Mucosa of descending colon (tissue), 3 donors: ENCODE results near the gene FTCD. TPM values are rescaled to one million over a fixed set of nuclear protein-coding genes. Genes with fewer than 3 reads are reported as not detected.

Experiments
- ATAC-seq: fragments of 200-7000 bp; cut with Tn5 transposase; one replicate; pipeline ENCODE4 v1.9.1; 2020; ENCODE audit warnings: mild to moderate bottlenecking, moderate library complexity
- DNase-seq, 3 donors: peaks; one replicate each; pipeline ENCODE4 v3.0.0-alpha.2; 2020
- H3K36me3 ChIP-seq: fragments of 200-600 bp; one replicate; pipeline ENCODE4 v1.8.0; 2021; ENCODE audit warnings: low read depth, mild to moderate bottlenecking
- H3K4me1 ChIP-seq: fragments of 200-600 bp; one replicate; pipeline ENCODE4 v1.8.0; 2021; ENCODE audit warnings: low read depth, mild to moderate bottlenecking
- H3K4me3 ChIP-seq: fragments of 200-600 bp; one replicate; pipeline ENCODE4 v1.8.0; 2021; ENCODE audit warnings: mild to moderate bottlenecking
- H3K9me3 ChIP-seq: fragments of 200-600 bp; one replicate; pipeline ENCODE4 v1.8.0; 2021; ENCODE audit warnings: mild to moderate bottlenecking
- CTCF ChIP-seq: fragments of 200-600 bp; IDR thresholded peaks from one replicate; pipeline ENCODE4 v1.8.0; 2022; ENCODE audit warnings: antibody characterized with exemption, mild to moderate bottlenecking
- intact Hi-C, 2 donors: fragments of 100-400 bp; cut with DNase I in 1 of 2; cut with micrococcal nuclease in 1 of 2; formaldehyde crosslinking; loops; one replicate each; pipeline versions ENCODE4 v1.11.0 to v1.11.1; 2022; cut with DNase I, micrococcal nuclease
- total RNA-seq, 3 donors: library from RNA; stranded (reverse); fragmentation: NEBNext Ultra II Directional in 2 of 3; extraction: Animal tissue kit (Norgen Biotek cat#: 25700) in 2 of 3; gene quantifications; one replicate each; pipeline versions ENCODE4 v1.2.1 to v1.2.4, GENCODE V29; 2021 to 2023
- donor health status: DM: no; HTN: no; CAD: no; lungs with moderate emphysema.
- donor health status: DM: no; HTN: no; CAD: no.
- donor health status: DM: no; HTN: yes; CAD: no.

The FTCD gene
- total RNA-seq, 3 donors from 2014 or later: 0.36 to 2.1 TPM; not detected in 1

GRCh38 chr21:46129846-46130651, 25.3 kb downstream of the FTCD start:
- no peaks in the 10 kb centered on the region for H3K4me1 ChIP-seq
- ATAC-seq (no peak), DNase-seq (peak in 2 of 3 donors; percentile 13 to 34)
- H3K4me3 ChIP-seq: no peak overlapping the region
- H3K9me3 ChIP-seq: no peaks in the 10 kb centered on the region
- intact Hi-C loops: no loop called here
- H3K36me3 ChIP-seq: no peaks in the 10 kb centered on the region
- TF ChIP-seq CTCF: no peak

GRCh38 chr21:46128933-46129571, 26.3 kb downstream of the FTCD start:
- intact Hi-C loops: no loop called here
- H3K4me1 ChIP-seq: no peaks in the 10 kb centered on the region
- ATAC-seq (no peak), DNase-seq (peak in 2 of 3 donors; percentile 21 to 45)
- no peaks in the 10 kb centered on the region for H3K9me3 ChIP-seq
- H3K36me3 ChIP-seq: no peaks in the 10 kb centered on the region
- no peak overlapping the region for H3K4me3 ChIP-seq
- TF ChIP-seq CTCF: no peak

- intact Hi-C loops: no loop called here
Measured at GRCh38 chr21:46128106-46128932, 27.1 kb downstream of the FTCD start.

GRCh38 chr21:46127239-46128105, 27.9 kb downstream of the FTCD start:
- DNase-seq: peak in 1 of 3 donors; percentile 45
- no peaks in the 10 kb centered on the region for H3K4me1 ChIP-seq
- intact Hi-C loops: no loop called here
- no peak for ATAC-seq
- H3K36me3 ChIP-seq: no peaks in the 10 kb centered on the region
- no peaks in the 10 kb centered on the region for H3K9me3 ChIP-seq
- TF ChIP-seq CTCF: no peak
- no peak overlapping the region for H3K4me3 ChIP-seq

More at GRCh38 chr21:46128106-46128932, 27.1 kb downstream of the FTCD start:
- H3K4me1 ChIP-seq: no peaks in the 10 kb centered on the region
- ATAC-seq: no peak
- no peaks in the 10 kb centered on the region for H3K9me3 ChIP-seq
- no peak for TF ChIP-seq CTCF
- DNase-seq: peak in 2 of 3 donors; percentile 12 to 28
- H3K36me3 ChIP-seq: no peaks in the 10 kb centered on the region
- no peak overlapping the region for H3K4me3 ChIP-seq
